HG03060 (cell line): ENCODE data around the gene SRPK2.
"Not testable (repeated sequence)": the region's sequence is repeated elsewhere in the genome, so short reads cannot be mapped to it uniquely, and the experiment has no call there.

ENCODE experiments used
- ATAC-seq: cut with Tn5 transposase; IDR thresholded peaks from one replicate; pipeline ENCODE4 v1.9.1; 2021; ENCODE audit warnings: low read depth, moderate number of reproducible peaks; ENCODE audit not compliant: unreplicated experiment

SRPK2 gene

GRCh38 chr7:105199386-105199785 lies 189.3 kb downstream of the SRPK2 start:
- ATAC-seq, result no peak

- no peak for ATAC-seq
These were observed 190.5 kb downstream of the SRPK2 start for GRCh38 chr7:105198223-105198622.

GRCh38 chr7:105196473-105196872 lies 192.2 kb downstream of the SRPK2 start:
- ATAC-seq, result no peak

GRCh38 chr7:105195891-105196290 lies 192.8 kb downstream of the SRPK2 start:
- ATAC-seq, result no peak

GRCh38 chr7:105194959-105195358 lies 193.8 kb downstream of the SRPK2 start:
- ATAC-seq, result not testable (repeated sequence)

GRCh38 chr7:105191331-105191730 lies 197.4 kb downstream of the SRPK2 start:
- no peak for ATAC-seq

- ATAC-seq, result no peak
These were observed 198.7 kb downstream of the SRPK2 start for GRCh38 chr7:105189859-105190492.

GRCh38 chr7:105188201-105188600 lies 200.5 kb downstream of the SRPK2 start:
- ATAC-seq, result no peak

GRCh38 chr7:105187302-105188169 lies 201.2 kb downstream of the SRPK2 start:
- ATAC-seq, result no peak

- no peak for ATAC-seq
These were observed 203.3 kb downstream of the SRPK2 start for GRCh38 chr7:105185290-105186010.

- ATAC-seq, result no peak
These were observed 208.7 kb downstream of the SRPK2 start for GRCh38 chr7:105180002-105180401.

GRCh38 chr7:105178928-105179541 lies 209.7 kb downstream of the SRPK2 start:
- no peak for ATAC-seq

- ATAC-seq, result no peak
These were observed 210.5 kb downstream of the SRPK2 start for GRCh38 chr7:105178177-105178576.

GRCh38 chr7:105177026-105177425 lies 211.7 kb downstream of the SRPK2 start:
- no peak for ATAC-seq

GRCh38 chr7:105173586-105173985 lies 215.1 kb downstream of the SRPK2 start:
- no peak for ATAC-seq

- no peak for ATAC-seq
These were observed 224.0 kb downstream of the SRPK2 start for GRCh38 chr7:105164751-105165150.

GRCh38 chr7:105163718-105164117 lies 225.0 kb downstream of the SRPK2 start:
- no peak for ATAC-seq

GRCh38 chr7:105161366-105161765 lies 227.4 kb downstream of the SRPK2 start:
- ATAC-seq, result no peak

- no peak for ATAC-seq
These were observed 231.4 kb downstream of the SRPK2 start for GRCh38 chr7:105157278-105157677.

- ATAC-seq, result no peak
These were observed 232.0 kb downstream of the SRPK2 start for GRCh38 chr7:105156731-105157130.

- no peak for ATAC-seq
These were observed 234.6 kb downstream of the SRPK2 start for GRCh38 chr7:105154084-105154483.
